ENCODE measurements around the gene GPR42. TPM values are rescaled to one million over a fixed set of nuclear protein-coding genes. Genes with fewer than 3 reads are reported as not detected.

GPR42 gene
- total and polyA plus RNA-seq, 2 donors (not counting 1 experiment from before 2014, with no cell fraction given): 0.10 TPM; not detected in 1

GRCh38 chr19:35407619-35408018, 36.8 kb downstream of the GPR42 start:
- no peaks in the 10 kb centered on the region for H3K79me2 ChIP-seq (ENCODE audit: control insufficient read depth, insufficient read depth, low read length)
- H2AFZ ChIP-seq (ENCODE audit: insufficient read depth, low read depth, low read length, poor library complexity, severe bottlenecking): no peak overlapping the region
- intact Hi-C loops (cut with micrococcal nuclease): no loop called here
- TF ChIP-seq CTCF (IDR thresholded peaks at IDR 0.05) (no peak), EZH2 (IDR thresholded peaks at IDR 0.05; ENCODE audit: borderline replicate concordance, insufficient read depth, low read depth, low read length, poor library complexity, severe bottlenecking) (no peak)
- 92% methylated on average over 5 of the region's 6 CpGs for WGBS (ENCODE audit: insufficient coverage)
- no peaks in the 10 kb centered on the region for H3K9me3 ChIP-seq (ENCODE audit: control extremely low read depth in 1 of 3, control insufficient read depth in 2 of 3, insufficient read depth in 1 of 3, low read length in 2 of 3)
- ATAC-seq (ENCODE audit: low read depth) (no peak), DNase-seq (no peak)
- no peaks in the 10 kb centered on the region for H3K9me3 Mint-ChIP-seq (ENCODE audit: insufficient read depth)
- no peak overlapping the region for H3K27ac Mint-ChIP-seq
- no peak overlapping the region for H3K4me2 ChIP-seq (replicated peaks; ENCODE audit: low read depth, low read length, poor library complexity, severe bottlenecking)
- no peaks in the 10 kb centered on the region for H4K20me1 ChIP-seq (ENCODE audit: control insufficient read depth, insufficient read depth, low read length, poor library complexity, severe bottlenecking)
- peaks cover 8 to 10% of the 10 kb centered on the region in 2 donors for H3K4me1 ChIP-seq (ENCODE audit: control insufficient read depth in 2 of 2, insufficient read depth in 2 of 2, low read length in 2 of 2)
- no peak overlapping the region for H3K4me3 Mint-ChIP-seq
- H3K27me3 ChIP-seq (replicated peaks in 1 of 4; ENCODE audit: control extremely low read depth in 1 of 4, control insufficient read depth in 3 of 4, insufficient read depth in 4 of 4, low read length in 3 of 4): no peaks in the 10 kb centered on the region
- peaks cover 11% of the 10 kb centered on the region for H3K4me1 Mint-ChIP-seq
- CTCF ChIA-PET: no interaction called here
- no peaks in the 10 kb centered on the region for H3K36me3 ChIP-seq (replicated peaks in 1 of 2; ENCODE audit: control extremely low read depth in 1 of 2, control insufficient read depth in 1 of 2, extremely low read depth in 1 of 2, insufficient read depth in 2 of 2, low read length in 1 of 2)
- H3K27ac ChIP-seq (ENCODE audit: low read length in 2 of 2): no peak overlapping the region
- POLR2A ChIA-PET: no interaction called here
- peaks cover under 1% of the 10 kb centered on the region for H3K27me3 Mint-ChIP-seq
- no peak overlapping the region for H3K4me3 ChIP-seq (ENCODE audit: control extremely low read depth in 1 of 5, extremely low read depth in 1 of 5, insufficient read depth in 1 of 5, low read depth in 2 of 5, low read length in 4 of 5)
- H3K9ac ChIP-seq (ENCODE audit: low read length): no peak overlapping the region

GRCh38 chr19:35408284-35409171, 37.7 kb downstream of the GPR42 start:
- no peak overlapping the region for H3K4me3 ChIP-seq (ENCODE audit: control extremely low read depth in 1 of 5, extremely low read depth in 1 of 5, insufficient read depth in 1 of 5, low read depth in 2 of 5, low read length in 4 of 5)
- peak; percentile 67 for ATAC-seq (ENCODE audit: low read depth)
- no peak overlapping the region for H3K4me3 Mint-ChIP-seq
- ChIA-PET POLR2A (interaction anchor here (0.5 to 0.9 kb wide), 4 partner anchors 32 to 388 kb away, joined by 3 to 6 read pairs (median 4); no protein-coding TSS in a partner anchor), CTCF (interaction anchor here (1.2 to 1.3 kb wide), 4 partner anchors 51 to 102 kb away, joined by 3 read pairs; no protein-coding TSS in a partner anchor)
- peak overlapping the region; percentile 34 for H2AFZ ChIP-seq (ENCODE audit: insufficient read depth, low read depth, low read length, poor library complexity, severe bottlenecking)
- H3K79me2 ChIP-seq (ENCODE audit: control insufficient read depth, insufficient read depth, low read length): no peaks in the 10 kb centered on the region
- TF ChIP-seq CTCF (IDR thresholded peaks at IDR 0.05): no peak
- no peak for TF ChIP-seq EZH2 (IDR thresholded peaks at IDR 0.05; ENCODE audit: borderline replicate concordance, insufficient read depth, low read depth, low read length, poor library complexity, severe bottlenecking)
- H3K4me1 ChIP-seq (ENCODE audit: control insufficient read depth in 2 of 2, insufficient read depth in 2 of 2, low read length in 2 of 2): peaks cover 8 to 10% of the 10 kb centered on the region in 2 donors
- peak; percentile 54 for DNase-seq
- no peak overlapping the region for H3K27ac ChIP-seq (ENCODE audit: low read length in 2 of 2)
- peak overlapping the region; percentile 34 for H3K4me2 ChIP-seq (replicated peaks; ENCODE audit: low read depth, low read length, poor library complexity, severe bottlenecking)
- H3K27ac Mint-ChIP-seq: peak overlapping the region; percentile 28
- H3K9ac ChIP-seq (ENCODE audit: low read length): no peak overlapping the region
- H3K9me3 ChIP-seq (ENCODE audit: control extremely low read depth in 1 of 3, control insufficient read depth in 2 of 3, insufficient read depth in 1 of 3, low read length in 2 of 3): no peaks in the 10 kb centered on the region
- no peaks in the 10 kb centered on the region for H3K36me3 ChIP-seq (replicated peaks in 1 of 2; ENCODE audit: control extremely low read depth in 1 of 2, control insufficient read depth in 1 of 2, extremely low read depth in 1 of 2, insufficient read depth in 2 of 2, low read length in 1 of 2)
- H3K4me1 Mint-ChIP-seq: peaks cover 11% of the 10 kb centered on the region
- H3K27me3 Mint-ChIP-seq: peaks cover 6% of the 10 kb centered on the region
- 68% methylated on average over 6 of the region's 13 CpGs for WGBS (ENCODE audit: insufficient coverage)
- H3K9me3 Mint-ChIP-seq (ENCODE audit: insufficient read depth): no peaks in the 10 kb centered on the region
- no peaks in the 10 kb centered on the region for H4K20me1 ChIP-seq (ENCODE audit: control insufficient read depth, insufficient read depth, low read length, poor library complexity, severe bottlenecking)
- H3K27me3 ChIP-seq (replicated peaks in 1 of 4; ENCODE audit: control extremely low read depth in 1 of 4, control insufficient read depth in 3 of 4, insufficient read depth in 4 of 4, low read length in 3 of 4): no peaks in the 10 kb centered on the region
- intact Hi-C loops (cut with micrococcal nuclease): no loop called here

All from B cell (primary cell).